SU-DHL-6 (cell line): ENCODE data around the gene TGOLN2.

ENCODE experiments used
- H2AFZ ChIP-seq: fragments of 200-600 bp; sonication (generic); 2 replicates; pipeline ENCODE4 v1.6.1; 2014; ENCODE audit warnings: low read depth, mild to moderate bottlenecking, moderate library complexity, mixed read lengths, antibody characterized with exemption, low read length; ENCODE audit not compliant: severe bottlenecking
- H3F3A ChIP-seq: fragments of 200-600 bp; shearing (Covaris generic); 2 replicates; pipeline ENCODE4 v1.6.0; 2016; ENCODE audit warnings: antibody characterized with exemption, mild to moderate bottlenecking; ENCODE audit not compliant: insufficient read depth
- H3K27ac ChIP-seq: fragments of 200-600 bp; sonication (generic); 2 replicates; pipeline ENCODE4 v1.5.1; 2016; ENCODE audit warnings: low read depth, mild to moderate bottlenecking, low read length, moderate library complexity, mixed read lengths
- H3K27me3 ChIP-seq: fragments of 200-600 bp; sonication (generic), shearing (Covaris generic); 2 replicates; pipeline ENCODE4 v1.6.0; 2014; ENCODE audit warnings: mild to moderate bottlenecking, low read length
- H3K36me3 ChIP-seq: fragments of 200-600 bp; sonication (generic); 2 replicates; pipeline ENCODE4 v1.6.1; 2014; ENCODE audit warnings: mild to moderate bottlenecking, low read length, mixed read lengths
- H3K4me2 ChIP-seq: fragments of 300-600, 200-600 bp; shearing (Covaris generic), sonication (generic); 2 replicates; pipeline ENCODE4 v1.6.0; 2014; ENCODE audit warnings: low read length, low read depth, mild to moderate bottlenecking; ENCODE audit not compliant: poor library complexity, severe bottlenecking
- H3K4me3 ChIP-seq: fragments of 200-600 bp; sonication (generic); 2 replicates; pipeline ENCODE4 v1.5.1; 2014; ENCODE audit warnings: antibody characterized with exemption, low read length, mild to moderate bottlenecking, mixed read lengths; ENCODE audit not compliant: insufficient read depth, poor library complexity, severe bottlenecking
- H3K79me2 ChIP-seq: fragments of 200-600 bp; sonication (generic); 2 replicates; pipeline ENCODE4 v1.6.1; 2014; ENCODE audit warnings: mild to moderate bottlenecking, low read length, moderate library complexity; ENCODE audit not compliant: insufficient read depth
- H3K9ac ChIP-seq: fragments of 200-600 bp; sonication (generic); 2 replicates; pipeline ENCODE4 v1.7.0; 2014; ENCODE audit warnings: mild to moderate bottlenecking, low read length
- H3K9me2 ChIP-seq: fragments of 200-600 bp; sonication (generic); replicated peaks from 2 replicates; pipeline ENCODE4 v1.6.1; 2014; ENCODE audit warnings: low read length; ENCODE audit not compliant: insufficient read depth
- H3K9me3 ChIP-seq: fragments of 200-600 bp; sonication (generic); 2 replicates; pipeline ENCODE4 v1.6.1; 2014; ENCODE audit warnings: low read length, mixed read lengths; ENCODE audit not compliant: insufficient read depth
- H4K20me1 ChIP-seq: fragments of 200-600 bp; sonication (generic); 2 replicates; pipeline ENCODE4 v1.6.1; 2014; ENCODE audit warnings: low read depth, mild to moderate bottlenecking, antibody characterized with exemption, low read length, moderate library complexity, mixed read lengths
- EZH2phosphoT487 ChIP-seq: fragments of 200-600 bp; sonication (generic), shearing (Covaris generic); conservative IDR thresholded peaks from 2 replicates; pipeline ENCODE4 v1.6.1; 2018; ENCODE audit warnings: mild to moderate bottlenecking, antibody characterized with exemption, low read length, moderate library complexity, mixed read lengths
- TF ChIP-seq, protein P1 (sequence below): fragments of 200-600 bp; sonication (generic); IDR thresholded peaks from one replicate; pipeline ENCODE4 v1.5.1; 2017; ENCODE audit warnings: antibody characterized with exemption, mild to moderate bottlenecking, low read length, moderate library complexity; ENCODE audit not compliant: insufficient read depth, poor library complexity, severe bottlenecking

Gene TGOLN2

DNA sequence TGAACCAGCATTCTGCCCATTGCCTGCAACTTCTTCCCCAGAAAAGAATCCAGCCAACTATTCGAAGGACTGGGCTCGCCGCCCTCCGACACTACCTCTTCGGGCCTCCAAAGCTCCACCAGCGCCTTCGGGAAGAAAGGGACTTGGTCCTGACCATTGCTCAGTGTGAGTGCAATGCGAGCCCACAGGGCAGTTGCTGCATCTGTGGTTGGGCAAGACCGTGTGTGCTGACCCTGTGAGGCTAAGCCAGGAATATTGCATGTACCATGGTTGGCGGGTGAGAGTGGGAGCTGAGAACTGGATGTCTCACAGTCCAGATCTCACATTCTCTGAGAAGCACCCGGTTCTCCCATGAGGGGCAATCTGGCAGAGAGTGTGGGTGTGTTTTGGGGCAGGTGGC lies 43.3 kb upstream of the TGOLN2 start:
- H4K20me1 ChIP-seq, result no peaks in the 10 kb centered on the region
- no peak overlapping the region for H3K4me3 ChIP-seq
- no peaks in the 10 kb centered on the region for H3K36me3 ChIP-seq
- H3F3A ChIP-seq, result 0 out of 2 replicates have a peak, but pooled peaks cover 4% of the 10 kb centered on the region
- no peaks in the 10 kb centered on the region for H3K9me3 ChIP-seq
- no peak overlapping the region for H3K9ac ChIP-seq
- no peak overlapping the region for H3K4me2 ChIP-seq
- no peak overlapping the region for H3K27ac ChIP-seq
- H3K9me2 ChIP-seq, result no peaks in the 10 kb centered on the region
- no peak overlapping the region for H2AFZ ChIP-seq
- TF ChIP-seq, protein P1, sequence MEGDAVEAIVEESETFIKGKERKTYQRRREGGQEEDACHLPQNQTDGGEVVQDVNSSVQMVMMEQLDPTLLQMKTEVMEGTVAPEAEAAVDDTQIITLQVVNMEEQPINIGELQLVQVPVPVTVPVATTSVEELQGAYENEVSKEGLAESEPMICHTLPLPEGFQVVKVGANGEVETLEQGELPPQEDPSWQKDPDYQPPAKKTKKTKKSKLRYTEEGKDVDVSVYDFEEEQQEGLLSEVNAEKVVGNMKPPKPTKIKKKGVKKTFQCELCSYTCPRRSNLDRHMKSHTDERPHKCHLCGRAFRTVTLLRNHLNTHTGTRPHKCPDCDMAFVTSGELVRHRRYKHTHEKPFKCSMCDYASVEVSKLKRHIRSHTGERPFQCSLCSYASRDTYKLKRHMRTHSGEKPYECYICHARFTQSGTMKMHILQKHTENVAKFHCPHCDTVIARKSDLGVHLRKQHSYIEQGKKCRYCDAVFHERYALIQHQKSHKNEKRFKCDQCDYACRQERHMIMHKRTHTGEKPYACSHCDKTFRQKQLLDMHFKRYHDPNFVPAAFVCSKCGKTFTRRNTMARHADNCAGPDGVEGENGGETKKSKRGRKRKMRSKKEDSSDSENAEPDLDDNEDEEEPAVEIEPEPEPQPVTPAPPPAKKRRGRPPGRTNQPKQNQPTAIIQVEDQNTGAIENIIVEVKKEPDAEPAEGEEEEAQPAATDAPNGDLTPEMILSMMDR, result no peak
- TF ChIP-seq EZH2phosphoT487, result no peak
- H3K27me3 ChIP-seq, result no peaks in the 10 kb centered on the region
- no peaks in the 10 kb centered on the region for H3K79me2 ChIP-seq

DNA sequence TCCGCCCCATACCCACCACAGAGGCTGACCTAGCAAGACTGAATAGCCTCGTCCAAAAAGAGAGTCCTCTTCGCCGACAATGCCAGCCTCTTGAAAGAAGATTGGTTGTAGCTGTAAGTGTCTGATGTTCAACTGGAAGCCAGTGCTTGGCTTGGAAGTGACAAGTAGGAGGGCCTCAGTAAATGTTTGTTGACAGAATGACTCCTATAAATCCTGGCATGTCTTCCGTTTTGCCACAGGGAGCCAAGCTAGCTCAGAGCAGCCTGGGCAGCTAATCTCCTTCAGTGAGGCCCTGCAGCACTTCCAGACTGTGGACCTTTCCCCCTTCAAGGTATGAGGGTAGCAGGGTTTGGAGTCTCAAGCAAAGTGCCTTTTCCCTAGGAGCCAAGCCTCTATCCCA lies 41.7 kb upstream of the TGOLN2 start:
- no peaks in the 10 kb centered on the region for H3K79me2 ChIP-seq
- H3F3A ChIP-seq, result no peaks in the 10 kb centered on the region
- H2AFZ ChIP-seq, result no peak overlapping the region
- H3K36me3 ChIP-seq, result no peaks in the 10 kb centered on the region
- no peaks in the 10 kb centered on the region for H4K20me1 ChIP-seq
- TF ChIP-seq, protein P1, result no peak
- no peak for TF ChIP-seq EZH2phosphoT487
- no peak overlapping the region for H3K27ac ChIP-seq
- no peak overlapping the region for H3K4me3 ChIP-seq
- H3K9me3 ChIP-seq, result no peaks in the 10 kb centered on the region
- H3K9me2 ChIP-seq, result no peaks in the 10 kb centered on the region
- no peak overlapping the region for H3K9ac ChIP-seq
- H3K4me2 ChIP-seq, result no peak overlapping the region
- no peaks in the 10 kb centered on the region for H3K27me3 ChIP-seq

DNA sequence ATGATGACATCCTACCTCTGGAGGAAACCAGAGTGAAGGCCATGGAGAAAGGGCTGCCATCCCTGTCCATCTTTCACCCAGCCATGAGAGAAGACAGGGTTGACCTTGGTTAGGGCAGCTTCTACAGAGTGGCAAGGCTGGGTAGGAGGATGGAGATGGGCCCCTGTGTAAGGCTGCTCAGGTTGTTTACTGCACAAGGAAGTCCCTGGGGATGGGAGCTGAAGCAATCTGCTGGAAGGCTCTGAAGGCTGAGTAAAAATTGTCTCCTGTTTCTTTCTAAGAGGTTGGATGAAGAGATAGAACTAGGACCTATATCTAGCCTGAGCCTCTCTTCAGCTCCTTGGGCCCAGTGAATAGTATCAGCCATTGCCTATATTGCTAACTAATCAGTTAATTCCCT lies 41.1 kb upstream of the TGOLN2 start:
- Histone ChIP-seq H2AFZ (no peak overlapping the region), H3K9me2 (no peaks in the 10 kb centered on the region), H3K9me3 (no peaks in the 10 kb centered on the region), H3K4me3 (no peak overlapping the region), H3F3A (no peaks in the 10 kb centered on the region), H4K20me1 (no peaks in the 10 kb centered on the region), H3K4me2 (no peak overlapping the region), H3K79me2 (no peaks in the 10 kb centered on the region), H3K36me3 (no peaks in the 10 kb centered on the region), H3K27ac (no peak overlapping the region), H3K27me3 (no peaks in the 10 kb centered on the region), H3K9ac (no peak overlapping the region)
- TF ChIP-seq, protein P1, result no peak
- TF ChIP-seq EZH2phosphoT487, result no peak
